MG63 (cell line): ENCODE measurements around the gene ARMCX2. TPM values are rescaled to one million over a fixed set of nuclear protein-coding genes. Genes with fewer than 3 reads are reported as not detected.

Source experiments
- DNase-seq: peaks from one replicate; pipeline ENCODE4 v3.0.0-alpha.2; 2020
- H3K27me3 ChIP-seq: fragments of 250-450 bp; sonication (Bioruptor Pico); 2 replicates; pipeline ENCODE4 v1.5.1; 2020; ENCODE audit warnings: mild to moderate bottlenecking, moderate library complexity
- H3K36me3 ChIP-seq: fragments of 250-450 bp; sonication (Bioruptor Pico); 2 replicates; pipeline ENCODE4 v1.5.1; 2020; ENCODE audit warnings: mild to moderate bottlenecking, moderate library complexity
- H3K4me3 ChIP-seq: fragments of 250-450 bp; sonication (Bioruptor Pico); 2 replicates; pipeline ENCODE4 v1.5.1; 2020; ENCODE audit warnings: mild to moderate bottlenecking, moderate library complexity
- H3K9me3 ChIP-seq: fragments of 250-450 bp; sonication (Bioruptor Pico); 2 replicates; pipeline ENCODE4 v1.5.1; 2020; ENCODE audit warnings: mild to moderate bottlenecking, moderate library complexity
- total RNA-seq: library from RNA; depleted of rRNA; stranded (reverse); fragments of >200 nt; shearing (Covaris generic); gene quantifications from 2 replicates; pipeline ENCODE4 v1.2.3, GENCODE V29; 2014; ENCODE audit warnings: low replicate concordance; rRNA removed

ARMCX2 gene
- total RNA-seq, 1 experiment from 2014 or later, result 23.7 TPM

DNA sequence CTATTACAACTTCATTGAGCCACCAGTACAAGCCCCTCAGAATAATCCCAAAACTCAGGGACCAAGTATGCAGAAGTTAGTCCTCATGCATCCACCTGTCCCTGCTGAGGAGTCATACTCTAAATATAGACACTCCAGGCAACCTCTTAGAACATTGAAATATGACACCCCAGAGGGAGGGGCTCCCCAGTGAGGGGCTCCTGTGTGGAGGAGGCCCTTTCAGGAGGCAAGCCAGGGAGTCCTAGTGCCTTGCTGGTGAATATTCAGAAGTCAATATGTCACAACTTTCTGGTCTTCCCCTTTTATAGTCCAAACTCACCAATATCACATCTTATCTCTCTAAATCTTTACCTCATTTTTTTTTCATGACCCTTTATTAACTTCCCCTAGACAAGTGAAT lies 40.3 kb downstream of the ARMCX2 start:
- Histone ChIP-seq H3K27me3 (no peaks in the 10 kb centered on the region), H3K36me3 (no peaks in the 10 kb centered on the region; the same call in 1 of the 2 replicates), H3K4me3 (no peak overlapping the region), H3K9me3 (no peaks in the 10 kb centered on the region)
- DNase-seq, result no peak

DNA sequence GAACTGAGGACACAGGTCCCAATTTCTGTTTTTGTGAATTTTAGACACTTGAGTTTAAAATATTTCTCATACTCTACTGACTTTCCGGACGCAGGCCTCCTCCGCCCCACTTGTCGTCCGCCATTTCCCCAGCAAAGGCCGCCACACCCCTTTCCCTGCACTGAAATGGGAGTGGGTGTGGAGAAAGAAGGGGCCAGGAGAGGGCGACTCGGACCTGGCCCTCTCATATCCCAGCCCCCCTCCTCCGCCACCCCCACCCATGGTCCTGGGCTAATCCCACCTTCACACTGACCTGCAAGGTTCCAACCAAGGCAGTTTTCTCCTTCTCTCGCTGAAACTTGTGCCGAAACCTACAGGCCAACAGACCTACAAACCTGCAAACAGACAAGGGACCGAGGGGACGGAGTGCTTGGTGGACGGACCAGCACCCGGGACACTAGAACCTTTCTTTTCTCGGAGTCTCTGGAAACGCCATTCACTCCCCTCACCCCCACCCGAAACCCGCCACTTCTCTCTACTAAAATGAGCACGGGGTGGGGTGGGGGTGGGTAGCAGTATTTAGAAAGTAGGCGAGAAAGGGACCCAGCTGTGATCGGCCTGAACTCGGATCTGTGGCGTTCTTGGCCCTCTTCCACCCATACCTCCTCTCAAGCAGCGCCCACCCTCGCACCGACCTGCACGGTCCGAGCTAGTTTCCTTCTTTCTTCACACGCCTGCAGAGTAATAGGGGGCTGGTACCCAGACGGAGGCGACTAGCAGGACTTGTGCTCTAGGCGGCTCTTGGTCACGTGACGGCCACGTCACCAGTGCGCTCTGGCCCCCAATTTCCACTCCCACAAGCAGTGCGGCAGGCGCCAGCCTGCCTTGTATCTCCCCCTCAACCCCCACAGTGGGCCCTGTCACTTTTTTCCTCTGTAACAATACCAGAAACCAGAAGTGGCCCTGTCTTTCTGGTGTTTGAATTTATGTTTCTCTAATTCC lies 42.1 kb downstream of the ARMCX2 start, which contains the start of gene ARMCX6:
Gene ARMCX6 (minus strand): TSS at position 790 of the 981 bp plus-strand sequence. CDS start 1,380 bp downstream, outside the sequence.
- Histone ChIP-seq H3K27me3 (no peaks in the 10 kb centered on the region), H3K36me3 (no peaks in the 10 kb centered on the region), H3K9me3 (no peaks in the 10 kb centered on the region), H3K4me3 (peak within 1 kb of the TSS; percentile 64)
- peak; percentile 79 for DNase-seq

GRCh38 chrX:101605728-101606127 lies 53.9 kb downstream of the ARMCX2 start:
- no peaks in the 10 kb centered on the region for H3K27me3 ChIP-seq
- no peaks in the 10 kb centered on the region for H3K36me3 ChIP-seq
- no peak overlapping the region for H3K4me3 ChIP-seq
- DNase-seq, result no peak
- H3K9me3 ChIP-seq, result no peaks in the 10 kb centered on the region

Other genes starting within 250 kb of the ARMCX2 start
- gene ARMCX4, start 174.4 kb downstream of the ARMCX2 start, total RNA-seq, result not detected in 2 replicates
- gene ARMCX1, start 109.3 kb downstream of the ARMCX2 start, total RNA-seq, result 23.9 and 26.1 TPM in 2 replicates
- gene ARMCX6, start 41.9 kb downstream of the ARMCX2 start, total RNA-seq, result 38.8 and 53.5 TPM in 2 replicates
- gene ARMCX3, start 36.7 kb downstream of the ARMCX2 start, total RNA-seq, result 26.3 and 33.7 TPM in 2 replicates